ENCODE results near the gene TMEM234.

The TMEM234 gene

GRCh38 chr1:32249831-32250525, 27.8 kb upstream of the TMEM234 start:
- no peaks in the 10 kb centered on the region for H3K9me2 ChIP-seq (replicated peaks; ENCODE audit: insufficient read depth, low read length)
- no peak overlapping the region for H2AFZ ChIP-seq (ENCODE audit: low read depth, low read length, severe bottlenecking)
- no peaks in the 10 kb centered on the region for H4K20me1 ChIP-seq (ENCODE audit: low read depth, low read length)
- peaks cover 71% of the 10 kb centered on the region for H3F3A ChIP-seq (ENCODE audit: insufficient read depth)
- peak overlapping the region; percentile 81 for H3K9ac ChIP-seq (ENCODE audit: low read length)
- H3K36me3 ChIP-seq (ENCODE audit: low read length): no peaks in the 10 kb centered on the region
- no peaks in the 10 kb centered on the region for H3K9me3 ChIP-seq (ENCODE audit: insufficient read depth, low read length)
- H3K79me2 ChIP-seq (ENCODE audit: insufficient read depth, low read length): peaks cover 18% of the 10 kb centered on the region
- H3K4me3 ChIP-seq (ENCODE audit: insufficient read depth, low read length, poor library complexity, severe bottlenecking): peak overlapping the region; percentile 48
- no peak for TF ChIP-seq CTCF (IDR thresholded peaks at IDR 0.05; ENCODE audit: insufficient read depth, low read length, poor library complexity, severe bottlenecking)
- no peak for TF ChIP-seq EZH2phosphoT487 (conservative IDR thresholded peaks at IDR 0.05; ENCODE audit: low read length)
- H3K27ac ChIP-seq (ENCODE audit: low read depth, low read length): peak overlapping the region; percentile 99
- H3K27me3 ChIP-seq (ENCODE audit: low read length): no peaks in the 10 kb centered on the region
- H3K4me2 ChIP-seq (ENCODE audit: low read depth, low read length, poor library complexity, severe bottlenecking): peak overlapping the region; percentile 84

GRCh38 chr1:32247983-32248889, 26.1 kb upstream of the TMEM234 start:
- Histone ChIP-seq H3K4me2 (ENCODE audit: low read depth, low read length, poor library complexity, severe bottlenecking) (peak overlapping the region; percentile 84), H3K79me2 (ENCODE audit: insufficient read depth, low read length) (peaks cover 16% of the 10 kb centered on the region), H3K4me3 (ENCODE audit: insufficient read depth, low read length, poor library complexity, severe bottlenecking) (no peak overlapping the region), H3K36me3 (ENCODE audit: low read length) (no peaks in the 10 kb centered on the region), H3K9me3 (ENCODE audit: insufficient read depth, low read length) (no peaks in the 10 kb centered on the region), H3F3A (ENCODE audit: insufficient read depth) (peaks cover 53% of the 10 kb centered on the region), H3K27ac (ENCODE audit: low read depth, low read length) (peak overlapping the region; percentile 99), H2AFZ (ENCODE audit: low read depth, low read length, severe bottlenecking) (no peak overlapping the region), H3K9me2 (replicated peaks; ENCODE audit: insufficient read depth, low read length) (no peaks in the 10 kb centered on the region), H3K27me3 (ENCODE audit: low read length) (no peaks in the 10 kb centered on the region), H4K20me1 (ENCODE audit: low read depth, low read length) (no peaks in the 10 kb centered on the region), H3K9ac (ENCODE audit: low read length) (peak overlapping the region; percentile 25; the same call in 1 of the 2 replicates)
- peak; percentile 74 for TF ChIP-seq CTCF (IDR thresholded peaks at IDR 0.05; ENCODE audit: insufficient read depth, low read length, poor library complexity, severe bottlenecking)
- TF ChIP-seq EZH2phosphoT487 (conservative IDR thresholded peaks at IDR 0.05; ENCODE audit: low read length): no peak

GRCh38 chr1:32247452-32247851, 25.3 kb upstream of the TMEM234 start:
- Histone ChIP-seq H3K27ac (ENCODE audit: low read depth, low read length) (no peak overlapping the region), H3K27me3 (ENCODE audit: low read length) (no peaks in the 10 kb centered on the region), H3K9me3 (ENCODE audit: insufficient read depth, low read length) (no peaks in the 10 kb centered on the region), H4K20me1 (ENCODE audit: low read depth, low read length) (no peaks in the 10 kb centered on the region), H3K9ac (ENCODE audit: low read length) (no peak overlapping the region), H3K79me2 (ENCODE audit: insufficient read depth, low read length) (peaks cover 13% of the 10 kb centered on the region), H2AFZ (ENCODE audit: low read depth, low read length, severe bottlenecking) (no peak overlapping the region), H3F3A (ENCODE audit: insufficient read depth) (peaks cover 49% of the 10 kb centered on the region), H3K36me3 (ENCODE audit: low read length) (no peaks in the 10 kb centered on the region), H3K9me2 (replicated peaks; ENCODE audit: insufficient read depth, low read length) (no peaks in the 10 kb centered on the region), H3K4me2 (ENCODE audit: low read depth, low read length, poor library complexity, severe bottlenecking) (no peak overlapping the region), H3K4me3 (ENCODE audit: insufficient read depth, low read length, poor library complexity, severe bottlenecking) (no peak overlapping the region)
- TF ChIP-seq EZH2phosphoT487 (conservative IDR thresholded peaks at IDR 0.05; ENCODE audit: low read length) (no peak), CTCF (IDR thresholded peaks at IDR 0.05; ENCODE audit: insufficient read depth, low read length, poor library complexity, severe bottlenecking) (no peak)

Measured in SU-DHL-6 (cell line).